ENCODE results near the gene NTRK1.

GRCh38 chr1:156885880-156886355, 25.3 kb downstream of the NTRK1 start:
- no peak for TF ChIP-seq CTCF (IDR thresholded peaks at IDR 0.05; ENCODE audit: low read depth, low read length)
- TF ChIP-seq, protein P1, sequence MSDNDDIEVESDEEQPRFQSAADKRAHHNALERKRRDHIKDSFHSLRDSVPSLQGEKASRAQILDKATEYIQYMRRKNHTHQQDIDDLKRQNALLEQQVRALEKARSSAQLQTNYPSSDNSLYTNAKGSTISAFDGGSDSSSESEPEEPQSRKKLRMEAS (IDR thresholded peaks at IDR 0.05; ENCODE audit: low read depth, low read length) = no peak
